ENCODE data around the gene SYNM.

GRCh38 chr15:99132122-99132521 is 27.2 kb downstream of the SYNM start:
- no peak for TF ChIP-seq CTCF (IDR thresholded peaks at IDR 0.05; ENCODE audit: low read depth, low read length)
- no peak for TF ChIP-seq EZH2phosphoT487 (IDR thresholded peaks at IDR 0.05; ENCODE audit: low read depth)
